Calu3 (cell line): ENCODE results near the gene RAB19. TPM values are rescaled to one million over a fixed set of nuclear protein-coding genes. Genes with fewer than 3 reads are reported as not detected.
A peak's percentile ranks its signal among the peaks of the same experiment; 100 is the strongest.

ENCODE experiments used
- BruUV-seq: library from RNA; stranded (reverse); fragments of 400-500 nt; replicated peaks from 2 replicates; lab custom pipeline; 2021; lab: Mats Ljungman, UMichigan
- CTCF ChIA-PET: fragments of 300-600 bp; sonication (Branson Sonifier 250); formaldehyde crosslinking; loops from one replicate; lab custom pipeline; 2022; ENCODE audit warnings: antibody characterized with exemption; lab: Charles Lee
- DNase-seq: peaks from one replicate; pipeline ENCODE4 v3.0.0; 2022
- H3K27ac Mint-ChIP-seq: one replicate; pipeline ENCODE4 v1.8.0; 2022; ENCODE audit warnings: mixed read lengths; ENCODE audit not compliant: unreplicated experiment
- H3K27me3 Mint-ChIP-seq: one replicate; pipeline ENCODE4 v1.8.0; 2022; ENCODE audit warnings: mixed read lengths; ENCODE audit not compliant: unreplicated experiment
- H3K36me3 Mint-ChIP-seq: one replicate; pipeline ENCODE4 v1.8.0; 2022; ENCODE audit warnings: mild to moderate bottlenecking, moderate library complexity, mixed read lengths; ENCODE audit not compliant: insufficient read depth, unreplicated experiment
- H3K4me1 Mint-ChIP-seq: one replicate; pipeline ENCODE4 v1.8.0; 2022; ENCODE audit warnings: mild to moderate bottlenecking, low read depth, mixed read lengths; ENCODE audit not compliant: unreplicated experiment
- H3K4me3 Mint-ChIP-seq: one replicate; pipeline ENCODE4 v1.8.0; 2022; ENCODE audit warnings: mild to moderate bottlenecking, low read depth, moderate library complexity, mixed read lengths; ENCODE audit not compliant: unreplicated experiment
- H3K9me3 Mint-ChIP-seq: one replicate; pipeline ENCODE4 v1.8.0; 2022; ENCODE audit warnings: low read depth, mixed read lengths; ENCODE audit not compliant: unreplicated experiment
- intact Hi-C: fragments of 100-400 bp; cut with micrococcal nuclease; formaldehyde crosslinking; loops from one replicate; pipeline ENCODE4 v1.10.0; 2022; ENCODE audit not compliant: unreplicated experiment
- total RNA-seq: library from RNA; stranded (reverse); gene quantifications from 2 replicates; pipeline ENCODE4 v1.2.3, GENCODE V29; 2022
- TF ChIP-seq, protein P1 (sequence below): fragments of 200-600 bp; IDR thresholded peaks from one replicate; pipeline ENCODE4 v1.8.0; 2022; ENCODE audit warnings: antibody characterized with exemption; ENCODE audit not compliant: unreplicated experiment

The RAB19 gene
- total RNA-seq, 1 experiment from 2014 or later = 4.7 TPM

DNA sequence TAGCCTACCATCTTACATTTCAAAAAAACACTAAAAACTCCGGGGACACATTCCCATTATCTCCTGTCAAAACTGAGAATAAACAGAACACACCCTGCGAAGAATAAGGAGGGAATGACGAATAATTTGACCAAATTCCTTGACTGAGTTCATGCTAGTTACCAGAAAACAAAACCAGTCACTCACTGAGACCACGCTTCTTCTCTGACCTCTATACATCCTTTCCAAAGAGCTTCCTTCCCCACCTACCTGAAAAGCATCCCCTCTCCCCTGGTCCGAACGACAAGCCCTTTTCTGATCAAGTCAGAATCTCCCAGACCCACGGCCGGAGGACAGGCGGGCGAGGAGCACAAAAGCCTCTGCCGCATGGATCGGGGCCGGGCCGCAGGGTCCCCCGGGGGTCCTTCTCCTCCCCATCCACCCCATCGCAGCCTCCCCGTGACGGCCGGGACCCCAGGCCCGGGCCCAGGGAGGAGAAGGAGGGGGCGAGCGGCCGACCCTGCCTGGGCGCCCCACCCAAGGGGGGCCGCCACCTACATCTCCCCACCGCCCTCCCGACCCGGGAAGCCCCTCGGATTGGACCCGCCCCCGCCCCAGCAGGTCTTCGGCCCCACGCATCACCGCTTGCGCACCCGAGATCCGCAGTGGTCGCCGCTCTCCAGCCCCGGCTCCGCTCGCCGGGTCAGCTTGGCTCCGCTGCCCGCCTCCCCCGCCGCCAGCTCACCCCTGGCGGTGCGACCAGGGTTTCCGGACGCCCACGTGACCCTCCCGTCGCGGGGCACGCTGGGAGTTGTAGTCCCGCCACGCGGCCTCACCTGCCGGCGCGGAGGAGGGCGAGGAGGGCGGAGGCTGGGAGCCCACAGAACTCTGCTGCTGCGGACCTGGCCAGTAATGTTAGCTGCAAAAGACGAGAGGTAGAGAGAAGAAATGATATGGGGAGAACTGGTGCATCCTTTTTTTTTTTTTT, 5.8 kb upstream of the RAB19 start, which contains the start of gene SLC37A3:
TSS of gene SLC37A3 (minus strand) at position 747 of the 967 bp plus-strand sequence. CDS start 16,004 bp downstream, outside the sequence.
- intact Hi-C loops = no loop called here
- DNase-seq = peak; percentile 93
- Mint-ChIP-seq H3K27ac (peak within 1 kb of the TSS; percentile 51), H3K27me3 (no peaks in the 10 kb centered on the region), H3K4me1 (peaks cover 16% of the 10 kb centered on the region), H3K36me3 (peaks cover 18% of the 10 kb centered on the region), H3K9me3 (no peaks in the 10 kb centered on the region), H3K4me3 (peak within 1 kb of the TSS; percentile 79)
- CTCF ChIA-PET = interaction anchor here (0.5 to 0.7 kb wide), 4 partner anchors 13 to 136 kb away, joined by 4 to 8 read pairs (median 6); no protein-coding TSS in a partner anchor
- TF ChIP-seq, protein P1, sequence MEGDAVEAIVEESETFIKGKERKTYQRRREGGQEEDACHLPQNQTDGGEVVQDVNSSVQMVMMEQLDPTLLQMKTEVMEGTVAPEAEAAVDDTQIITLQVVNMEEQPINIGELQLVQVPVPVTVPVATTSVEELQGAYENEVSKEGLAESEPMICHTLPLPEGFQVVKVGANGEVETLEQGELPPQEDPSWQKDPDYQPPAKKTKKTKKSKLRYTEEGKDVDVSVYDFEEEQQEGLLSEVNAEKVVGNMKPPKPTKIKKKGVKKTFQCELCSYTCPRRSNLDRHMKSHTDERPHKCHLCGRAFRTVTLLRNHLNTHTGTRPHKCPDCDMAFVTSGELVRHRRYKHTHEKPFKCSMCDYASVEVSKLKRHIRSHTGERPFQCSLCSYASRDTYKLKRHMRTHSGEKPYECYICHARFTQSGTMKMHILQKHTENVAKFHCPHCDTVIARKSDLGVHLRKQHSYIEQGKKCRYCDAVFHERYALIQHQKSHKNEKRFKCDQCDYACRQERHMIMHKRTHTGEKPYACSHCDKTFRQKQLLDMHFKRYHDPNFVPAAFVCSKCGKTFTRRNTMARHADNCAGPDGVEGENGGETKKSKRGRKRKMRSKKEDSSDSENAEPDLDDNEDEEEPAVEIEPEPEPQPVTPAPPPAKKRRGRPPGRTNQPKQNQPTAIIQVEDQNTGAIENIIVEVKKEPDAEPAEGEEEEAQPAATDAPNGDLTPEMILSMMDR = no peak
- TSS peak; percentile 65 for BruUV-seq

DNA sequence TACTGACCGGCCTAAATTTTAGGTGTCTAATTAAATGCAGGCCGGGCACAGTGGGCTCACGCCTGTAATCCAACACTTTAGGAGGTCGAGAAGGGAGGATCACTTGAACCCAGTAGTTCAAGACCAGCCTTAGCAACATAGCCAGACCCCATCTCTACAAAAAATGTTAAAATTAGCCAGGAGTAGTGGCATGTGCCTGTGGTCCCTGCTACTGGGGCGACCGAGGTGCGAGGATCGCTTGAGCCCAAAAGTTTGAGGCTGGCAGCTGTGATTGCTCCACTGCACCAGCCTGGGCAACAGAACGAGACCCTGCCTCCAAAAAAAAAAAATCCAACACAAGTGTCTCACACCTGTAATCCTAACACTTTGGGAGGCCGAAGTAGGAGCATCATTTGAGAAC, 5.0 kb upstream of the RAB19 start:
- peak overlapping the region; percentile 79 for H3K4me3 Mint-ChIP-seq
- no TSS peak for BruUV-seq
- H3K27me3 Mint-ChIP-seq = no peaks in the 10 kb centered on the region
- no peaks in the 10 kb centered on the region for H3K9me3 Mint-ChIP-seq
- peaks cover 20% of the 10 kb centered on the region for H3K36me3 Mint-ChIP-seq
- H3K4me1 Mint-ChIP-seq = peaks cover 21% of the 10 kb centered on the region
- TF ChIP-seq, protein P1 = no peak
- CTCF ChIA-PET = interaction anchor here (0.5 to 0.7 kb wide), 3 partner anchors 14 to 135 kb away, joined by 6 to 8 read pairs (median 6); no protein-coding TSS in a partner anchor
- intact Hi-C loops = no loop called here
- no peak for DNase-seq
- H3K27ac Mint-ChIP-seq = peak overlapping the region; percentile 51

DNA sequence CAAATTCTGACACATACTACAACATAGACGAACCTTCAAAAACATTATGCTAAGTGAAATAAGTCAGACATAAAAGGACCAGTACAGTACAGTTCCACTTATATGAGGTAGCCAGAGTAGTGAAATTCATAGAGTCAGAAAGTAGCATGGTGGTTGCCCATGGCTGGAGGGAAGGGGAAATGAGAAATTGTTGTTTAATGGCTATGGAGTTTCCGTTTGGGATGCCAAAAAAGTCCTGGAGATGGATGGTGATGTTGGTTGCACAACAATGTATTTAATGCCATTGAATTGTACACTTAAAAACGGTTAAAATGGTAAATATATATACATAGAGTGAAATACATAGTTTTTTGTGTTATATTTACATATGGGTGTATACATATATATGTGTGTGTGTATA, 3.5 kb upstream of the RAB19 start:
- intact Hi-C loops = no loop called here
- DNase-seq = no peak
- TF ChIP-seq, protein P1 = no peak
- Mint-ChIP-seq H3K4me1 (peaks cover 32% of the 10 kb centered on the region), H3K9me3 (no peaks in the 10 kb centered on the region), H3K27ac (no peak overlapping the region), H3K27me3 (no peaks in the 10 kb centered on the region), H3K4me3 (no peak overlapping the region), H3K36me3 (peaks cover 30% of the 10 kb centered on the region)
- CTCF ChIA-PET = no interaction called here
- no TSS peak for BruUV-seq

DNA sequence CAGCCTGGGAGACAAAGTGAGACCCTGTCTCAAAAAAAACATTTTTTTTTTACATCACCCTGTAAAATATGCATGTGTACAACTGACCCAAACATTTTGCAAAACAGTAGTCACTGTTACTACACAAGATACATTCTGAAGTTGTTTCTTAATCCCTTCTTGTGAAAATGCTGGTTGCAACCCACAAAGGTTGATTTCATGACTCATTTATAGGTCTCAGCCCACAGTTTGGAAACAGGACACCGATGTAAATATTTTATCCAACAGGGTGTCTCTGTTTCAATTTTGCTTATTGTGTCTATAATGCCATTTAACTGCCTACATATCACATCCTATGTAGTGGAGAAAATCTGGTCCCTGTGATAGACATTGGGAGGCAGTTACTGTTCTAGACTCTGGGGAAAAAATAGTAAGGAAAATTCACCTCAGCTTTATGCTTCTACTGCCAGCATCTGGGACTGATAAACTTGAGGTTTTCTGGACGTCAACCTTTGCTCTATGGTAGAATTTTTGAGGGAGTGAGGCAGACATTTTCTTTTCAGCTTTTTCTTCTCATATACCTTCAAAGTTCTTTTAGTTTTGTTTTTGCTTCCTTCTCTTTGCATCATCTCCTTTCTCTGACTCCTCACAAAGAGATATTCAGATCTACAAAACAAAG, 1.6 kb upstream of the RAB19 start:
- no peaks in the 10 kb centered on the region for H3K27me3 Mint-ChIP-seq
- no peak for DNase-seq
- TF ChIP-seq, protein P1 = no peak
- H3K27ac Mint-ChIP-seq = no peak overlapping the region
- CTCF ChIA-PET = interaction anchor here (0.8 kb wide), 1 partner anchor 419 kb away, joined by 4 read pairs; no protein-coding TSS in a partner anchor
- H3K4me1 Mint-ChIP-seq = peaks cover 23% of the 10 kb centered on the region
- H3K36me3 Mint-ChIP-seq = peaks cover 24% of the 10 kb centered on the region
- no TSS peak for BruUV-seq
- H3K4me3 Mint-ChIP-seq = no peak overlapping the region
- intact Hi-C loops = no loop called here
- H3K9me3 Mint-ChIP-seq = no peaks in the 10 kb centered on the region
